CD1c-positive myeloid dendritic cell (primary cell): Measurements from ENCODE around the gene SUMF1.

ENCODE experiments used
- DNase-seq: peaks from one replicate; pipeline ENCODE4 v3.0.0-alpha.2; 2016; ENCODE audit errors: extremely low spot score

The SUMF1 gene

GRCh38 chr3:4387210-4388204 lies 79.6 kb downstream of the SUMF1 start:
- no peak for DNase-seq

- no peak for DNase-seq
These were observed 81.9 kb downstream of the SUMF1 start for GRCh38 chr3:4385201-4385600.

GRCh38 chr3:4380013-4380412 lies 87.1 kb downstream of the SUMF1 start:
- no peak for DNase-seq

GRCh38 chr3:4376499-4376898 lies 90.6 kb downstream of the SUMF1 start:
- no peak for DNase-seq

- no peak for DNase-seq
These were observed 91.2 kb downstream of the SUMF1 start for GRCh38 chr3:4375911-4376310.

GRCh38 chr3:4373669-4374068 lies 93.4 kb downstream of the SUMF1 start:
- DNase-seq = no peak

- DNase-seq = no peak
These were observed 104.5 kb downstream of the SUMF1 start for GRCh38 chr3:4362523-4362922.

- no peak for DNase-seq
These were observed 106.3 kb downstream of the SUMF1 start for GRCh38 chr3:4360817-4361216.

GRCh38 chr3:4359805-4360502 lies 107.1 kb downstream of the SUMF1 start:
- DNase-seq = no peak

GRCh38 chr3:4358273-4358672 lies 108.8 kb downstream of the SUMF1 start:
- DNase-seq = no peak

- DNase-seq = no peak
These were observed 110.3 kb downstream of the SUMF1 start for GRCh38 chr3:4356546-4357410.

- no peak for DNase-seq
These were observed 110.9 kb downstream of the SUMF1 start for GRCh38 chr3:4356220-4356540.

GRCh38 chr3:4355401-4356219 lies 111.5 kb downstream of the SUMF1 start:
- no peak for DNase-seq

GRCh38 chr3:4351872-4352271 lies 115.2 kb downstream of the SUMF1 start:
- DNase-seq = no peak

GRCh38 chr3:4351164-4351855 lies 115.8 kb downstream of the SUMF1 start:
- DNase-seq = peak; percentile 41

GRCh38 chr3:4350789-4351163 lies 116.3 kb downstream of the SUMF1 start:
- peak; percentile 78 for DNase-seq

- no peak for DNase-seq
These were observed 123.8 kb downstream of the SUMF1 start for GRCh38 chr3:4343258-4343657.

- DNase-seq = no peak
These were observed 125.8 kb downstream of the SUMF1 start for GRCh38 chr3:4341336-4341675.

- DNase-seq = no peak
These were observed 126.4 kb downstream of the SUMF1 start for GRCh38 chr3:4340411-4341335.

- no peak for DNase-seq
These were observed 127.0 kb downstream of the SUMF1 start for GRCh38 chr3:4340077-4340410.
